Natural killer cell (primary cell): ENCODE measurements around the gene FAM107B. TPM values are rescaled to one million over a fixed set of nuclear protein-coding genes. Genes with fewer than 3 reads are reported as not detected.

Experiments
- ATAC-seq, 3 donors: fragments of 150-1000 bp in 2 of 3; fragments of 200-7000 bp in 1 of 3; cut with Tn5 transposase; 1 replicate in 1 of 3; 2 replicates in 2 of 3; pipeline ENCODE4 v1.10.0; 2021; ENCODE audit warnings: mild to moderate bottlenecking in 2 of 3, moderate library complexity in 2 of 3
- DNase-seq, 2 donors: peaks; one replicate each; pipeline versions ENCODE4 v3.0.0 to v3.0.0-alpha.2; 2013 to 2021; ENCODE audit warnings: mixed read lengths in 1 of 2
- H3K27ac ChIP-seq: one replicate; pipeline ENCODE4 v1.5.1; 2013; ENCODE audit warnings: mild to moderate bottlenecking, low read length
- H3K27me3 ChIP-seq: one replicate; pipeline ENCODE4 v1.6.1; 2013; ENCODE audit warnings: low read length; ENCODE audit not compliant: control insufficient read depth, insufficient read depth
- H3K36me3 ChIP-seq: one replicate; pipeline ENCODE4 v1.6.1; 2013; ENCODE audit warnings: low read length; ENCODE audit not compliant: control insufficient read depth, insufficient read depth
- H3K4me1 ChIP-seq: one replicate; pipeline ENCODE4 v1.6.1; 2013; ENCODE audit warnings: low read length; ENCODE audit not compliant: control insufficient read depth, insufficient read depth
- H3K4me3 ChIP-seq: one replicate; pipeline ENCODE4 v1.5.1; 2013; ENCODE audit warnings: low read length
- H3K9me3 ChIP-seq: one replicate; pipeline ENCODE4 v1.6.1; 2013; ENCODE audit warnings: low read length; ENCODE audit not compliant: control insufficient read depth, insufficient read depth
- H3K27ac Mint-ChIP-seq, 2 donors: one replicate each; pipeline ENCODE4 v1.8.0; 2022; ENCODE audit warnings: mild to moderate bottlenecking in 2 of 2, mixed read lengths in 2 of 2, moderate library complexity in 1 of 2
- H3K27me3 Mint-ChIP-seq, 2 donors: one replicate each; pipeline ENCODE4 v1.8.0; 2022; ENCODE audit warnings: low read depth in 2 of 2, mixed read lengths in 2 of 2
- H3K36me3 Mint-ChIP-seq: one replicate; pipeline ENCODE4 v1.8.0; 2022; ENCODE audit warnings: mixed read lengths
- H3K4me1 Mint-ChIP-seq, 2 donors: one replicate each; pipeline ENCODE4 v1.8.0; 2022; ENCODE audit warnings: mixed read lengths in 2 of 2
- H3K4me3 Mint-ChIP-seq: one replicate; pipeline ENCODE4 v1.8.0; 2022; ENCODE audit warnings: mild to moderate bottlenecking, moderate library complexity, mixed read lengths
- H3K9me3 Mint-ChIP-seq, 2 donors: one replicate each; pipeline ENCODE4 v1.8.0; 2022; ENCODE audit warnings: mixed read lengths in 2 of 2
- WGBS: methylation state at CpG from one replicate; pipeline ENCODE4 v1.1.7; 2013; ENCODE audit warnings: missing lambda C conversion rate; ENCODE audit not compliant: insufficient coverage; 5-methylcytosine and 5-hydroxymethylcytosine counted together
- intact Hi-C: fragments of 100-400 bp; cut with micrococcal nuclease; formaldehyde crosslinking; loops from one replicate; pipeline ENCODE4 v1.14.2; 2022
- total RNA-seq, 4 donors: library from RNA; stranded (reverse); fragments of 120-200 nt in 1 of 4; gene quantifications; one replicate each; pipeline versions ENCODE4 v1.2.3 to v1.2.4, GENCODE V29; 2013 to 2022
- TF ChIP-seq, protein P1 (sequence below): fragments of 200-600 bp; IDR thresholded peaks from one replicate; pipeline ENCODE4 v1.8.0; 2022; ENCODE audit warnings: antibody characterized with exemption

FAM107B gene
- total RNA-seq, 3 donors from 2014 or later (not counting 1 experiment from before 2014, with no cell fraction given): 165 to 226 (median 224) TPM

DNA sequence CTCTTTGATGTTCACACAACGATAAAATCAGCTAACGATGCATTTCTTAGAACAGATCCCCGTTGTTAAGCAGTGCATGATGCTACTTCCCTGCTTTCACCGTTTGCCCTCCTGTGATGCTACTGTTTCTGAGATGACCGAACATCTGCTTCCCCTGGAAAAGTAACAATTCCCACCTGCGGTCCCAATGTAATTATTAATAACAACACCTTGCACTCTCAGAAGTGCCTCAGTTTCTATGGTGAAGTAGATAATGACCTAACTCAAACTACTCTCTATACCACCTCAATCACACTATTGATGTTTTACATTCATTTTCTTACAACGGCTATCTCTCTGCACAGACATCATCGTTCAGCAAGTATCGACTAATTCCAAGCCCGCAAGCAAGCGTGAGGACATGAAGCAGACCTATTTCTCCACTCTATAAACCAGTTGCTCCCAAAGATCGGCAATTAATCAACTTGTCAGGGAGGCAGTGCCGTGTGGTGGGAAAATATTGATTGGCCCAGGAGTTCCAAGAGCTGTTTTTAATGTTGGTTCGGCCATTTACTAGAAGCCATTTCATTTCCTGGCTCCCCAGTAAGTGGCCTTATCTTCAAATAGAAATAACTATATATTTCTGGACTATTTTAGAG lies 42.7 kb downstream of the FAM107B start:
- Mint-ChIP-seq H3K9me3 (no peaks in the 10 kb centered on the region), H3K27me3 (no peaks in the 10 kb centered on the region), H3K4me3 (no peak overlapping the region), H3K36me3 (no peaks in the 10 kb centered on the region), H3K27ac (no peak overlapping the region), H3K4me1 (no peaks in the 10 kb centered on the region)
- Histone ChIP-seq H3K36me3 (no peaks in the 10 kb centered on the region), H3K9me3 (no peaks in the 10 kb centered on the region), H3K4me3 (no peak overlapping the region), H3K27ac (no peak overlapping the region), H3K27me3 (no peaks in the 10 kb centered on the region), H3K4me1 (no peaks in the 10 kb centered on the region)
- TF ChIP-seq, protein P1, sequence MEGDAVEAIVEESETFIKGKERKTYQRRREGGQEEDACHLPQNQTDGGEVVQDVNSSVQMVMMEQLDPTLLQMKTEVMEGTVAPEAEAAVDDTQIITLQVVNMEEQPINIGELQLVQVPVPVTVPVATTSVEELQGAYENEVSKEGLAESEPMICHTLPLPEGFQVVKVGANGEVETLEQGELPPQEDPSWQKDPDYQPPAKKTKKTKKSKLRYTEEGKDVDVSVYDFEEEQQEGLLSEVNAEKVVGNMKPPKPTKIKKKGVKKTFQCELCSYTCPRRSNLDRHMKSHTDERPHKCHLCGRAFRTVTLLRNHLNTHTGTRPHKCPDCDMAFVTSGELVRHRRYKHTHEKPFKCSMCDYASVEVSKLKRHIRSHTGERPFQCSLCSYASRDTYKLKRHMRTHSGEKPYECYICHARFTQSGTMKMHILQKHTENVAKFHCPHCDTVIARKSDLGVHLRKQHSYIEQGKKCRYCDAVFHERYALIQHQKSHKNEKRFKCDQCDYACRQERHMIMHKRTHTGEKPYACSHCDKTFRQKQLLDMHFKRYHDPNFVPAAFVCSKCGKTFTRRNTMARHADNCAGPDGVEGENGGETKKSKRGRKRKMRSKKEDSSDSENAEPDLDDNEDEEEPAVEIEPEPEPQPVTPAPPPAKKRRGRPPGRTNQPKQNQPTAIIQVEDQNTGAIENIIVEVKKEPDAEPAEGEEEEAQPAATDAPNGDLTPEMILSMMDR: no peak
- ATAC-seq: no peak
- DNase-seq: no peak
- intact Hi-C loops: no loop called here
- WGBS: 95% methylated on average over 14 of the region's 14 CpGs

GRCh38 chr10:14728346-14728745 lies 46.4 kb downstream of the FAM107B start:
- Histone ChIP-seq H3K27ac (no peak overlapping the region), H3K4me3 (no peak overlapping the region), H3K9me3 (no peaks in the 10 kb centered on the region), H3K27me3 (no peaks in the 10 kb centered on the region), H3K4me1 (peaks cover 6% of the 10 kb centered on the region), H3K36me3 (no peaks in the 10 kb centered on the region)
- Mint-ChIP-seq H3K4me3 (no peak overlapping the region), H3K4me1 (peaks cover 10 to 11% of the 10 kb centered on the region in 2 donors), H3K9me3 (no peaks in the 10 kb centered on the region), H3K36me3 (no peaks in the 10 kb centered on the region), H3K27me3 (no peaks in the 10 kb centered on the region), H3K27ac (no peak overlapping the region)
- WGBS: 92% methylated on average over 2 of the region's 3 CpGs
- intact Hi-C loops: no loop called here
- ATAC-seq: no peak
- no peak for DNase-seq
- TF ChIP-seq, protein P1: no peak

- Histone ChIP-seq H3K4me1 (peaks cover 10% of the 10 kb centered on the region), H3K27ac (no peak overlapping the region), H3K36me3 (no peaks in the 10 kb centered on the region), H3K4me3 (no peak overlapping the region), H3K9me3 (no peaks in the 10 kb centered on the region), H3K27me3 (no peaks in the 10 kb centered on the region)
- H3K9me3 Mint-ChIP-seq: no peaks in the 10 kb centered on the region
- H3K4me1 Mint-ChIP-seq: peaks cover 15% of the 10 kb centered on the region in 2 donors
- H3K36me3 Mint-ChIP-seq: no peaks in the 10 kb centered on the region
- ATAC-seq (no peak), DNase-seq (no peak)
- no peaks in the 10 kb centered on the region for H3K27me3 Mint-ChIP-seq
- no peak overlapping the region for H3K4me3 Mint-ChIP-seq
- TF ChIP-seq, protein P1: no peak
- H3K27ac Mint-ChIP-seq: no peak overlapping the region
- WGBS: no CpG with 5 or more reads among the region's 1 CpG
- intact Hi-C loops: no loop called here
These were observed 46.8 kb downstream of the FAM107B start for GRCh38 chr10:14727924-14728323.

DNA sequence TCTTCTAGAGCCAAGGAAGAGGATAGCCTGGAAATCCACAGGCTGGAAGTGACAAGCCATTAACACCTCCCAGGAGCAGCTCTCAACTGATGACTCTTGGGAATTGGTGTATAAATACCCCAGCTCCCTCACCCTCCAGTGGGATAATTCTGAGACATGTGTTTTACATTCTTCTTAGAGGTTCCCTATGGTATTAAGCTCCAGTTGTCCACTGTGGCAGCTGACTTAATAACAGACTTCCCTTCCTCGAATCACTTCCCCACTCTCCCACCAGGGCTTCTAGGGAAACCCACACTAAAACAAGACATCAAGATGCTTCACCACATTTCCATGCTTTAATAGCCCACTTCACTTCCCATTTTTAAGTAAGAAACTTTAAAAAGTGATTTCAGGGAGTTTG lies 47.2 kb downstream of the FAM107B start:
- no peak overlapping the region for H3K4me3 Mint-ChIP-seq
- Histone ChIP-seq H3K27me3 (no peaks in the 10 kb centered on the region), H3K36me3 (no peaks in the 10 kb centered on the region), H3K4me1 (peaks cover 11% of the 10 kb centered on the region), H3K4me3 (no peak overlapping the region), H3K27ac (no peak overlapping the region), H3K9me3 (no peaks in the 10 kb centered on the region)
- intact Hi-C loops: no loop called here
- H3K27ac Mint-ChIP-seq: no peak overlapping the region
- no peaks in the 10 kb centered on the region for H3K36me3 Mint-ChIP-seq
- peaks cover 18 to 20% of the 10 kb centered on the region in 2 donors for H3K4me1 Mint-ChIP-seq
- WGBS: 40% methylated on average over 1 of the region's 1 CpG
- H3K9me3 Mint-ChIP-seq: no peaks in the 10 kb centered on the region
- no peaks in the 10 kb centered on the region for H3K27me3 Mint-ChIP-seq
- no peak for DNase-seq
- no peak for ATAC-seq
- TF ChIP-seq, protein P1: no peak
